Neural progenitor cell (in vitro differentiated cells): Measurements from ENCODE around the gene KLF13. TPM values are rescaled to one million over a fixed set of nuclear protein-coding genes. Genes with fewer than 3 reads are reported as not detected.
A peak's percentile ranks its signal among the peaks of the same experiment; 100 is the strongest.

Source experiments
- DNase-seq: peaks from one replicate; pipeline ENCODE4 v3.0.0-alpha.2; 2016; ENCODE audit warnings: low spot score
- H2AFZ ChIP-seq: fragments of 200-600 bp; sonication (generic); replicated peaks from 2 replicates; pipeline ENCODE4 v1.6.1; 2016; ENCODE audit warnings: antibody characterized with exemption
- H3F3A ChIP-seq: fragments of 200-600 bp; sonication (generic); 2 replicates; pipeline ENCODE4 v1.6.1; 2016; ENCODE audit warnings: antibody characterized with exemption, low read depth
- H3K27ac ChIP-seq: fragments of 200-600 bp; sonication (generic); 2 replicates; pipeline ENCODE4 v1.5.1; 2016; ENCODE audit warnings: mild to moderate bottlenecking
- H3K27me3 ChIP-seq: fragments of 200-600 bp; sonication (generic); 2 replicates; pipeline ENCODE4 v1.6.1; 2016; ENCODE audit warnings: mild to moderate bottlenecking, moderate library complexity
- H3K36me3 ChIP-seq: fragments of 200-600 bp; sonication (generic); 2 replicates; pipeline ENCODE4 v1.5.1; 2016
- H3K4me1 ChIP-seq: fragments of 200-600 bp; sonication (generic); 2 replicates; pipeline ENCODE4 v1.6.1; 2016; ENCODE audit warnings: mixed run types
- H3K4me2 ChIP-seq: fragments of 200-600 bp; sonication (generic); 2 replicates; pipeline ENCODE4 v1.6.1; 2016
- H3K4me3 ChIP-seq: fragments of 200-600 bp; sonication (generic); 2 replicates; pipeline ENCODE4 v1.5.1; 2016
- H3K79me2 ChIP-seq: fragments of 200-600 bp; sonication (generic); 2 replicates; pipeline ENCODE4 v1.6.1; 2016; ENCODE audit warnings: low read depth
- H3K9ac ChIP-seq: fragments of 200-600 bp; sonication (generic); 2 replicates; pipeline ENCODE4 v1.6.1; 2016
- H3K9me3 ChIP-seq: fragments of 200-600 bp; sonication (generic); 2 replicates; pipeline ENCODE4 v1.5.1; 2016; ENCODE audit warnings: low read depth
- H4K20me1 ChIP-seq: fragments of 200-600 bp; sonication (generic); 2 replicates; pipeline ENCODE4 v1.6.1; 2016; ENCODE audit warnings: low read depth
- H3K27ac Mint-ChIP-seq: 3 replicates; pipeline ENCODE4 v1.8.0; 2021; ENCODE audit warnings: mixed read lengths
- H3K27me3 Mint-ChIP-seq: 2 replicates; pipeline ENCODE4 v1.8.0; 2022; ENCODE audit warnings: low read depth, mild to moderate bottlenecking, inconsistent platforms, moderate library complexity, mixed read lengths; ENCODE audit not compliant: insufficient read depth
- H3K36me3 Mint-ChIP-seq: 3 replicates; pipeline ENCODE4 v1.8.0; 2021; ENCODE audit warnings: mixed read lengths
- H3K4me1 Mint-ChIP-seq: 3 replicates; pipeline ENCODE4 v1.8.0; 2021; ENCODE audit warnings: mixed read lengths
- H3K4me3 Mint-ChIP-seq: 3 replicates; pipeline ENCODE4 v1.8.0; 2021; ENCODE audit warnings: mild to moderate bottlenecking, moderate library complexity, mixed read lengths
- H3K9me3 Mint-ChIP-seq: 3 replicates; pipeline ENCODE4 v1.8.0; 2020; ENCODE audit warnings: mixed read lengths
- CTCF ChIP-seq: fragments of 200-600 bp; sonication (generic); IDR thresholded peaks from 2 replicates; pipeline ENCODE4 v1.5.1; 2017; ENCODE audit warnings: antibody characterized with exemption, mild to moderate bottlenecking
- EZH2 ChIP-seq: fragments of 200-600 bp; sonication (generic); IDR thresholded peaks from 2 replicates; pipeline ENCODE4 v1.6.1; 2017; ENCODE audit warnings: antibody characterized with exemption, mild to moderate bottlenecking, moderate library complexity
- EZH2phosphoT487 ChIP-seq: fragments of 200-600 bp; sonication (generic); IDR thresholded peaks from 2 replicates; pipeline ENCODE4 v1.6.1; 2017; ENCODE audit warnings: antibody characterized with exemption
- total RNA-seq: library from RNA; depleted of rRNA; stranded (reverse); fragments of >200 nt; gene quantifications from 2 replicates; pipeline ENCODE4 v1.2.3, GENCODE V29; 2015; ENCODE audit warnings: low replicate concordance

The KLF13 gene
- total RNA-seq, 1 donor from 2014 or later = 11.9 TPM

- Mint-ChIP-seq H3K4me1 (peaks cover 42% of the 10 kb centered on the region), H3K36me3 (peaks cover 2% of the 10 kb centered on the region), H3K9me3 (no peaks in the 10 kb centered on the region), H3K4me3 (no peak overlapping the region), H3K27ac (no peak overlapping the region), H3K27me3 (peaks cover 9% of the 10 kb centered on the region)
- Histone ChIP-seq H4K20me1 (peaks cover 76% of the 10 kb centered on the region), H3K4me3 (no peak overlapping the region), H3K36me3 (no peaks in the 10 kb centered on the region), H3K4me1 (peaks cover 6% of the 10 kb centered on the region), H3K9ac (no peak overlapping the region), H3K79me2 (peaks cover 60% of the 10 kb centered on the region), H3F3A (peaks cover 4% of the 10 kb centered on the region), H3K27ac (no peak overlapping the region), H3K27me3 (peaks cover 11% of the 10 kb centered on the region), H3K4me2 (no peak overlapping the region), H2AFZ (no peak overlapping the region), H3K9me3 (no peaks in the 10 kb centered on the region)
- TF ChIP-seq EZH2phosphoT487 (no peak), CTCF (no peak), EZH2 (no peak)
- no peak for DNase-seq
Observed at GRCh38 chr15:31331389-31331788, 4.8 kb downstream of the KLF13 start.

DNA sequence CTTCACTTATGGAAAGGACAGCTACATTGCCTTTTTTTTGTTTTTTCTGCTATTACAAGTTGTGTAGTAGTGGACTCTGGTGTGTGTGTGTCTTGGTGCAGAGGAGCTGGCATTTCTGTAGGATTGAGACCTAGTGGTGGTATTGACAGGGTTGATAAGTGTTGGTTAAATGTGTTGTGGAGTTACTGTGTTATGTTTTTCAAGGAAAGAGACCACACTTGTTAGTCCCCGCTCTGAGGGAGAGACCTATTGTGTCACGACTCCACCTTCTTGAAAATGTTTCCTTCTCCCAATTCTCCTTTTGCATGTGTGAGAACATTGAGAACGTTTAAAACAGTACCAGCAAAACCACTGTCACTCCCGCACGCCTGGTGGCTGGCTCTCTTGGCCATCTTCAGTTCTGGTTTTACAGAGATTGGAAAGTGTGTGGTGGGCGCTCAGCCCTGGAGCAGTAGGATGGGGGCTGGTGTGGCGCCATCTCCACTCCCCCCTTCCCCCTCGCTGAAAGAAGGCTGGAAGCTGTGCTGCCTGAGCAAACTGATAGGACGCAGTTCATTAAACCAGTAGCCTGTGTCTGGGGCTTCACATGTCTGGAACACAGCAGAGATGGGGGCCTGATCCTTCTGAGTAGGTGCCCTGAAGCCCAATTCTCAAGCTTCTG, 5.5 kb downstream of the KLF13 start:
- no peak overlapping the region for H3K27ac Mint-ChIP-seq
- Histone ChIP-seq H3K27me3 (peaks cover 11% of the 10 kb centered on the region), H3K36me3 (no peaks in the 10 kb centered on the region), H3K9me3 (no peaks in the 10 kb centered on the region), H3K4me1 (peaks cover 6% of the 10 kb centered on the region), H3K27ac (no peak overlapping the region), H3K4me3 (no peak overlapping the region), H4K20me1 (peaks cover 84% of the 10 kb centered on the region), H3K4me2 (no peak overlapping the region), H3K9ac (no peak overlapping the region), H2AFZ (no peak overlapping the region), H3F3A (peaks cover 4% of the 10 kb centered on the region), H3K79me2 (peaks cover 60% of the 10 kb centered on the region)
- peaks cover 2% of the 10 kb centered on the region for H3K36me3 Mint-ChIP-seq
- TF ChIP-seq EZH2 (no peak), EZH2phosphoT487 (no peak), CTCF (no peak)
- no peak for DNase-seq
- H3K27me3 Mint-ChIP-seq = peaks cover 9% of the 10 kb centered on the region
- peaks cover 43% of the 10 kb centered on the region for H3K4me1 Mint-ChIP-seq
- H3K9me3 Mint-ChIP-seq = no peaks in the 10 kb centered on the region
- peak overlapping the region; percentile 49 for H3K4me3 Mint-ChIP-seq

- Mint-ChIP-seq H3K4me1 (peaks cover 43% of the 10 kb centered on the region), H3K9me3 (no peaks in the 10 kb centered on the region), H3K4me3 (no peak overlapping the region), H3K27ac (no peak overlapping the region), H3K36me3 (peaks cover 2% of the 10 kb centered on the region), H3K27me3 (peaks cover 8% of the 10 kb centered on the region)
- H3K4me3 ChIP-seq = no peak overlapping the region
- H3K27ac ChIP-seq = no peak overlapping the region
- H3K4me2 ChIP-seq = no peak overlapping the region
- peaks cover 87% of the 10 kb centered on the region for H4K20me1 ChIP-seq
- H3K36me3 ChIP-seq = no peaks in the 10 kb centered on the region
- H3K27me3 ChIP-seq = peaks cover 11% of the 10 kb centered on the region
- peaks cover 61% of the 10 kb centered on the region for H3K79me2 ChIP-seq
- H3F3A ChIP-seq = peaks cover 4% of the 10 kb centered on the region
- DNase-seq = no peak
- TF ChIP-seq EZH2phosphoT487 (no peak), CTCF (no peak), EZH2 (no peak)
- no peak overlapping the region for H3K9ac ChIP-seq
- H3K9me3 ChIP-seq = no peaks in the 10 kb centered on the region
- no peak overlapping the region for H2AFZ ChIP-seq
- H3K4me1 ChIP-seq = peaks cover 6% of the 10 kb centered on the region
Observed at GRCh38 chr15:31332681-31333071, 6.0 kb downstream of the KLF13 start.
